GM21381 (cell line): ENCODE measurements around the gene UPK3A.
"Not testable (repeated sequence)": the region's sequence is repeated elsewhere in the genome, so short reads cannot be mapped to it uniquely, and the experiment has no call there.

Source experiments
- ATAC-seq: cut with Tn5 transposase; IDR thresholded peaks from one replicate; pipeline ENCODE4 v1.9.1; 2021; ENCODE audit warnings: mild to moderate bottlenecking, moderate library complexity; ENCODE audit not compliant: unreplicated experiment

Gene UPK3A

GRCh38 chr22:45324311-45324711 lies 39.6 kb downstream of the UPK3A start:
- no peak for ATAC-seq

- not testable (repeated sequence) for ATAC-seq
These were observed 43.5 kb downstream of the UPK3A start for GRCh38 chr22:45328261-45328660.

- ATAC-seq, result no peak
These were observed 44.2 kb downstream of the UPK3A start for GRCh38 chr22:45328822-45329529.

DNA sequence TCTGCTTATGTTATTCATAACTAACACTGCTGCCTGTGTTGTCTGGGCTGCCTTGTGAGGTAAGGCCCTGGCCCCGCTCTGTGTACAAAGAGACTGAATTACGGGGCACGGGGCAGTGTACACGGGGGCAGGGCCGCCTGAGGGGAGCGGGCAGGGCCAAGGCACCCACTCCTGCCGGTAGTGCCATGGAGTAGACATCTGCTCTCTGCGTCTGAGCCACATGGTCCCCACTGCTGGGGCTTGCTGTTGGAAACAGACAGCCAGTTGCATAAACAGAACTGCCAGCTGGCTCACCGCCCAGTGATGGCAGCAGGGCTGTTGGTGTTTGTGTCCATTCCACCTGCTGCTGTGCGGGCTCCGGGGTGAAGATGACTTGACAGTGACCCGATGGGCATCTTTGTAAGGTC lies 44.8 kb downstream of the UPK3A start:
- ATAC-seq, result no peak

DNA sequence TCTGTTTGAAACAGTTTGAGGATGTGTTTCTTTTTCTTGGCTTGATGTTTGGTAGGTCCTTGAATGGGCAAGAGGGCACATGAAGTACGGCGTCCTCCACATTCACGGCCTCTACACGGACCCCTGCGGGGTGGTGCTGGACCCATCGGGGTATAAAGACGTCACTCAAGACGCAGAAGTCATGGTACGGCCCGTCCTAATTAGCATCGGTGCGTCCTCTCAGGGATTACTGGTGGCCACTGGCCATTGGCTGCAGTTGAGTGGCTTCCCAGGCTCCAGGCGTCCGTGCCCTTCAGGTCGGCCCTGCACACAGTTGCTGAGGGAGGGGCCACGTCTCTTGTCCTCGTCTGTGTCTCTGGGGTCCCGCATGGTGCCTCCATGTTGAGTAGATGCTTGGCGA lies 45.8 kb downstream of the UPK3A start:
- no peak for ATAC-seq

DNA sequence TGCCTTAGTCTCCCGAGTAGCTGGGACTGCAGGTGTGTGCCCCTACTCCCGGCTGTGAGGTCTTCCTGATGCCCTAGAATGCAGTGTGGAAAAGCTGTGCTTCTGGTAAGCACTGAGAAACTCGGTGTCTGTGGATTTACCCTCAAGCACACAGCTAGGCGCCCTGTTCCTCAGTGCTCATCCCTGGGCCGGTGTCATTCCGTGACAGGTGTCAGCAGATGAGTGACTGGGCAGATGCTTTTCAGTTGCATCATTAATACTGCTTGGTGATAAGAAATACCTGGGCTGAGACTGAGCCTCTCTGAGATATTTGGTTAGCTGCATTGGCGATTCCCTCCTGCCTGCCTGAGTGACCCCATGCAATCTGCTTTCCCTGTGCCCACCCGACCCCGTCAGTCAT lies 46.7 kb downstream of the UPK3A start:
- ATAC-seq, result no peak

DNA sequence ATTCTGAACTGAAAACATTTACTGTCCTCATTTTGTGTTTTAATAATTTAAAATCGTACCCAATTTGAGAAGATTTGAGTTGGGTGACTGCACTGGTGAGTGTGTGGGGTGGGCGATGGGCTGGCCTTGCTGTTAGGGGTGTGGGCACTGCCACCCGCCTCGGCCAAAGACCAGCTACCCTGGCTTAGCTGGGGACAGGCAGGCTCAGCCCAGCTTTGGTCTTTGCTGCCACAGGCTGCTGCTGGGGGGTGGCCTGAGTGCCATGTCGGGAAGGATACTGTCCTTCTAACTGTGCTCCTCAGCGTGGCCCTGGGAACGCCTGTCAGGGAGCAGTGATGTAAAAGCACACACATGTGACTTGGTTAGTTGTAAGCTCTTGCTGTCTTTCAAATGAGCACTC lies 47.3 kb downstream of the UPK3A start:
- ATAC-seq, result no peak

GRCh38 chr22:45334068-45334467 lies 49.3 kb downstream of the UPK3A start:
- no peak for ATAC-seq

DNA sequence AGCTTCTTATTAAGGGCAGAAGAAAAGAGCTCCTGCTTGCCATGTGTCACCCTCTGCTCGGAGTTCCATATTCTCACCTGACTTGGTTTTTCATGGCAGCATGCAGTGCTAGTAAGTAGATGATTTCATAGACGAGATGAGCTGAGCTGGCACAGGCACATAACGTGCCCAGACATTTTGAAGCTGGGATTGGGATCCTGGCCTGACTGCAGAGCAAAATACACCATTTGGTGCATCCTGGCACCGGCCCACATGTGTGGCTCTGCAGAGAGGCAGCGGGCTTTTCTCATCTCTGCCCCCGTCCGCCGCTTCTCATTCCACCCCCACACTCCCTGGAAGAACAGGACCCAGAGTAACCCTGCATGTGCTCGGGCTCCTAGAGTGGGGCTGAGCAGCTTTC lies 49.8 kb downstream of the UPK3A start:
- no peak for ATAC-seq

DNA sequence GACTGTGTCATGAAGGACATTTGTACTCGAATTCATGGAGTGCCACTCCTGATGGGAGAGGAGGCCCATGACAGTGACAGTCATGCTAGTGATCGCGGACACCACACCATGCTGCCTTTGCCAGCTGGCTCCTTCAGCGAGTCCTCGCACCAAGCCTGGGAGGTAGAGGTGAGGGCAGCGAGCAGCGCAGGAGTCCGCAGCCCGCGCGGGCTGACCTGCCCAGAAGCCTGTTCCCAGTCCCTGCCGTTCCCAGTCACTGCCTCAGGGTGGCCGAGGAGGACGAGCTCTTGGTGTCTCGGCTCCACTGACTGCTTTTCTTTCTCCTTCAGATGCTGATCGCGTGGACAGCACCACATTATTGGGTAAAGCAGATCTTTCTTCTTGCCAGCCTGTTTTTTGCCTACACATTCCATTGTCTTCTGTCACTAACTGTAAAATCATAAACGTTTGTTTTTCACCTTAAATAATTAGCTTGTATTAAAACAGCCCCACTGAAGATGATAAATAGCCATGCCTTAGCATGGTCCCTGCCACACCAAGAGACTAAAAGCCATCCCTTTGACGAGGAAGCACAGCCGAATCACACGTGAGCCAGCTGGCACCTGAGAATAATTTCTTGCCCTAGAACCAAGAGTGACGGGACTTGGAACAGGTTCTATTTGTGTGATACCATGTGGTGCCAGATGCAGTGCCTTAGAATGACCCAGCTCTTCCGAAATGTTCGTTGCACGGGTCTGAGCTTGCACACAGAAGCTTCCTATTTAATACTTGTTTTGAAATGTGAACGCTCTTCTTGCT lies 50.5 kb downstream of the UPK3A start:
- no peak for ATAC-seq

GRCh38 chr22:45335854-45336522 lies 51.2 kb downstream of the UPK3A start:
- ATAC-seq, result no peak

DNA sequence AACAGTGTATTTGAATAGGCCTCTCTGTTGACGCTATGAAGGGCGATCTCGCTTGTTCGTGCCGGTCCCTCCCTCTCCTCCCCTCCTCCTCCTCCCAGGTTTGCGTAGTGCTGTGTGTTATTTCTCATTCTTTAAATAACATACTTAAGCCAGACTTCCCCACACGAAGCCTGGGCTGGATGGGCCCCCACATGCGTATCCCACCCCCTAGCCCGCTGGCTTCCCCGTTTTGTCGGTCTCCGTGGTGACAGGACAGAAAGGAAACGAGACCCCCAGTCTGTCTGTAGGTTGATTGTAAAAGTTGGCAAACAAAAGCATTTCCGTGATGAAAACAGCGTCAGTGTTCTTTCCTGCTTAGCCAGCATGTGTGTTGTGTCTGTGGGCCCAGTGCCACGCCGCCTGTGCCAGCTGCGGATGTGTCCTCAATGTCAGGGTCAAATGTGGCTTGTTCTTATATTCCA lies 52.3 kb downstream of the UPK3A start:
- ATAC-seq, result no peak

DNA sequence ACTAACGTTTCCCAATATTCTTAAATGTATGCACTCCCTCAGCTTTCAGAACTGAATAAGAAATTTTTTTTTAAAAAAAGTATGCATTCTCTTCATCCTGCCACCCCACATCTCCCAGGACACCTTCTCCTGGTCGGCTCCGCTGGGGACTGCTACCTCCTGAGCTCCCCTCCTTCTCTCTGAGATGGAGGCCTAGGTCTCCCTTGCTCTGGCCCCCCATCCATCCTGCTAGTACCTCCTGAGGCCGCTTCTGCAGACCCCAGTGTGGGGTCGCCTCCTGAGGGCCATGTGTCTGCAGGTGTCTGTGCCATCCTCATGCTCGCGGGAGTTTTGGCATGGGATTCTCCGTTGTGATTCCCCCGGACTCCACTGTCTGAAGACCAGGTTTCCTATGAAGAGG lies 52.8 kb downstream of the UPK3A start:
- ATAC-seq, result no peak

GRCh38 chr22:45338795-45339194 lies 54.0 kb downstream of the UPK3A start:
- ATAC-seq, result no peak

GRCh38 chr22:45340323-45340722 lies 55.6 kb downstream of the UPK3A start:
- ATAC-seq, result no peak

DNA sequence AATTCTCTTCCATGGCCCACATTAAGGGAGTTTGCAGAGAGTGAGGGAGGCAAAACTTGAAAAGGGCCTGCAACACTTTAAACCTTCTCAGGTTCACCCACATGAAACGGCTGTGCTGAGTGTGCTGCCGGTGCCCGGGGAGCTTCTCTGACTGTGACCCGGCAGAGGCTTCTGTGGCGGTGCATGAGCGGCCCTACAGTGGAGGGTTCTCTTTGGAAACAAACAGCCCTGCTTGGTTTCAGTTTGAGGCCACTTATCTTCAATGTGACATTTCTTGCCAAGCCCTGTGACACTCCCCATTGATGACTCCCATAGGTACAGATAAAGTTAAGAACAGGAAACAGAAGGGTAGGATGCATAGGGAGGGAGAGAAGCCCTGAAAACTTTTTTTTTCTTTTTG lies 56.7 kb downstream of the UPK3A start:
- no peak for ATAC-seq

DNA sequence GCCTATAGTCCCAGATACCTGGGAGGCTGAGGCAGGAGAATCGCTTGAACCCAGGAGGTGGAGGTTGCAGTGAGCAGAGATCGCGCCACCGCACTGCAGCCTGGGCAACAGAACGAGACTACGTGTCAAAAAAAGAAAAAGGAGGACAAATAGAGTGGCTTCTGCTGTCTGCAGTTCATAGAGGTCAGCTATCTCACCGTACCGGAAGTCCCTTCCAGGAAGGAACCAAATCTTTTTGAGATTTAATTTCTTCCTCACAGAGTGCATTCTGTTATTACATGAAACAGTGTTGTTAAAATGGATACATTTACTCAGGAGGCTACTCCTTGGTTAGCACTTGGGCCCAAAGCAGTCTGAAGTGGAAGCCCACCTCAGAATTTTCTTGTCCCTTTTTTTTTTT lies 58.4 kb downstream of the UPK3A start:
- ATAC-seq, result no peak

DNA sequence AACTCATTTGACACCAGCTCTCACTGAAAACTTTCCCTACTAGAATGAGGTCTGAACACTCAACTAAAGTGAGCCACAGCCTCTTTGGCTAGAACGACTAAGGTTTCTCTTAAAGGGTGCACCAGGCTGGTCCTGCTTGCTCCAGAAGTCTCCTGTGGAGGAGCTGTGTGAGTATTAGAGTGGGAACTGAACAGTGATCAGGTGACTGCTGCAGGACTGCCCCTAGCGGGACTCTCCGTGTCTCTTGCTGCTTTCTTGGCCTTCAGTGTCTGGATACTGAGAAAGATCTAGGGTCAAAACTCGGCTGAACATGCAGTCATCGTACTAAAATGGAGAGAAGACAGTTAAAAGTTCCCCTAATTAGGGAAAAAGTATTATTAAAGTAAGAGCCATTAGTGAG lies 59.6 kb downstream of the UPK3A start:
- no peak for ATAC-seq
